OCI-LY7 (cell line): ENCODE results near the gene SHROOM3. TPM values are rescaled to one million over a fixed set of nuclear protein-coding genes. Genes with fewer than 3 reads are reported as not detected.

Experiments used
- BruUV-seq: library from RNA; stranded (reverse); fragments of 400-500 nt; replicated peaks from 2 replicates; lab custom pipeline; 2021; lab: Mats Ljungman, UMichigan
- CTCF ChIA-PET: fragments of 300-600 bp; sonication (Branson Sonifier 250); formaldehyde crosslinking; loops from one replicate; lab custom pipeline; 2022; ENCODE audit warnings: antibody characterized with exemption; ENCODE audit not compliant: unreplicated experiment; lab: Charles Lee
- POLR2A ChIA-PET: fragments of 300-600 bp; sonication (Branson Sonifier 250); formaldehyde crosslinking; loops from one replicate; lab custom pipeline; 2022; ENCODE audit warnings: antibody characterized with exemption; lab: Charles Lee
- DNase-seq: peaks from one replicate; pipeline ENCODE4 v3.0.0-alpha.2; 2015; ENCODE audit warnings: low spot score
- H2AFZ ChIP-seq: fragments of 200-600 bp; sonication (generic), shearing (Covaris generic); 2 replicates; pipeline ENCODE4 v1.6.1; 2014; ENCODE audit warnings: mild to moderate bottlenecking, antibody characterized with exemption, low read length, moderate library complexity
- H3K27ac ChIP-seq: fragments of 200-600 bp; sonication (generic); 2 replicates; pipeline ENCODE4 v1.5.1; 2014; ENCODE audit warnings: mixed run types, low read depth, mild to moderate bottlenecking, moderate library complexity, low read length, inconsistent platforms; ENCODE audit not compliant: poor library complexity, severe bottlenecking
- H3K36me3 ChIP-seq: fragments of 200-600 bp; sonication (generic); 2 replicates; pipeline ENCODE4 v1.6.1; 2014; ENCODE audit warnings: mild to moderate bottlenecking, antibody characterized with exemption, low read length, moderate library complexity, mixed read lengths; ENCODE audit not compliant: insufficient read depth
- H3K4me1 ChIP-seq: fragments of 200-600 bp; sonication (generic); 2 replicates; pipeline ENCODE4 v1.5.1; 2014; ENCODE audit warnings: mild to moderate bottlenecking, low read length; ENCODE audit not compliant: insufficient read depth, poor library complexity, severe bottlenecking
- H3K4me2 ChIP-seq: fragments of 200-600 bp; sonication (generic); 2 replicates; pipeline ENCODE4 v1.6.1; 2014; ENCODE audit warnings: mild to moderate bottlenecking, low read length
- H3K4me3 ChIP-seq: fragments of 200-600 bp; sonication (generic); 2 replicates; pipeline ENCODE4 v1.5.1; 2014; ENCODE audit warnings: mild to moderate bottlenecking, low read depth, low read length; ENCODE audit not compliant: poor library complexity, severe bottlenecking
- H3K79me2 ChIP-seq: fragments of 200-600 bp; sonication (generic); 2 replicates; pipeline ENCODE4 v1.6.1; 2016; ENCODE audit warnings: low read depth, mild to moderate bottlenecking, low read length, moderate library complexity, mixed read lengths; ENCODE audit not compliant: insufficient read depth
- H3K9me2 ChIP-seq: fragments of 200-600 bp; sonication (generic); 2 replicates; pipeline ENCODE4 v1.6.1; 2016; ENCODE audit warnings: mild to moderate bottlenecking, low read length, mixed read lengths; ENCODE audit not compliant: insufficient read depth
- H3K9me3 ChIP-seq: fragments of 200-600 bp; sonication (generic); 2 replicates; pipeline ENCODE4 v1.6.1; 2014; ENCODE audit warnings: mild to moderate bottlenecking, mixed run types, low read length, mixed read lengths
- H4K20me1 ChIP-seq: fragments of 200-600 bp; sonication (generic); 2 replicates; pipeline ENCODE4 v1.6.1; 2014; ENCODE audit warnings: mild to moderate bottlenecking, antibody characterized with exemption, low read length, moderate library complexity, mixed read lengths; ENCODE audit not compliant: insufficient read depth
- EZH2phosphoT487 ChIP-seq: fragments of 200-600 bp; sonication (generic); IDR thresholded peaks from 2 replicates; pipeline ENCODE4 v1.6.1; 2018; ENCODE audit warnings: low read depth, borderline replicate concordance, mild to moderate bottlenecking, mixed run types, antibody characterized with exemption, low read length, moderate library complexity, mixed read lengths
- intact Hi-C: fragments of 100-400 bp; cut with micrococcal nuclease; formaldehyde crosslinking; loops from one replicate; pipeline ENCODE4 v1.10.0; 2022; ENCODE audit not compliant: unreplicated experiment
- total RNA-seq, 2 experiments: library from RNA; depleted of rRNA in 1 of 2; stranded (reverse); fragments of >200 nt in 1 of 2; shearing (Covaris generic) in 1 of 2; gene quantifications; 2 replicates each; pipeline ENCODE4 v1.2.3, GENCODE V29; 2014 to 2022
- TF ChIP-seq, protein P1 (sequence below): fragments of 200-600 bp; sonication (generic); conservative IDR thresholded peaks from 2 replicates; pipeline ENCODE4 v1.5.1; 2014; ENCODE audit warnings: mild to moderate bottlenecking, antibody characterized with exemption, low read length, moderate library complexity, mixed read lengths

Gene SHROOM3
- total RNA-seq, 2 experiments from 2014 or later: not detected

- no peak for TF ChIP-seq EZH2phosphoT487
- TF ChIP-seq, protein P1, sequence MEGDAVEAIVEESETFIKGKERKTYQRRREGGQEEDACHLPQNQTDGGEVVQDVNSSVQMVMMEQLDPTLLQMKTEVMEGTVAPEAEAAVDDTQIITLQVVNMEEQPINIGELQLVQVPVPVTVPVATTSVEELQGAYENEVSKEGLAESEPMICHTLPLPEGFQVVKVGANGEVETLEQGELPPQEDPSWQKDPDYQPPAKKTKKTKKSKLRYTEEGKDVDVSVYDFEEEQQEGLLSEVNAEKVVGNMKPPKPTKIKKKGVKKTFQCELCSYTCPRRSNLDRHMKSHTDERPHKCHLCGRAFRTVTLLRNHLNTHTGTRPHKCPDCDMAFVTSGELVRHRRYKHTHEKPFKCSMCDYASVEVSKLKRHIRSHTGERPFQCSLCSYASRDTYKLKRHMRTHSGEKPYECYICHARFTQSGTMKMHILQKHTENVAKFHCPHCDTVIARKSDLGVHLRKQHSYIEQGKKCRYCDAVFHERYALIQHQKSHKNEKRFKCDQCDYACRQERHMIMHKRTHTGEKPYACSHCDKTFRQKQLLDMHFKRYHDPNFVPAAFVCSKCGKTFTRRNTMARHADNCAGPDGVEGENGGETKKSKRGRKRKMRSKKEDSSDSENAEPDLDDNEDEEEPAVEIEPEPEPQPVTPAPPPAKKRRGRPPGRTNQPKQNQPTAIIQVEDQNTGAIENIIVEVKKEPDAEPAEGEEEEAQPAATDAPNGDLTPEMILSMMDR: no peak
These were observed 214.1 kb downstream of the SHROOM3 start for GRCh38 chr4:76649086-76649485.

GRCh38 chr4:76651616-76652015 is 216.6 kb downstream of the SHROOM3 start:
- Histone ChIP-seq H3K79me2 (no peaks in the 10 kb centered on the region), H3K4me1 (no peaks in the 10 kb centered on the region), H3K4me2 (no peak overlapping the region), H2AFZ (no peak overlapping the region), H3K4me3 (no peak overlapping the region), H4K20me1 (no peaks in the 10 kb centered on the region), H3K27ac (no peak overlapping the region), H3K36me3 (no peaks in the 10 kb centered on the region), H3K9me2 (no peaks in the 10 kb centered on the region), H3K9me3 (no peaks in the 10 kb centered on the region)
- intact Hi-C loops: no loop called here
- POLR2A ChIA-PET: interaction anchor here (1.0 kb wide), 1 partner anchor 18 kb away, joined by 3 read pairs; no protein-coding TSS in a partner anchor
- no TSS peak for BruUV-seq
- CTCF ChIA-PET: no interaction called here
- no peak for DNase-seq
- TF ChIP-seq EZH2phosphoT487: no peak
- TF ChIP-seq, protein P1: no peak

More at GRCh38 chr4:76649086-76649485, 214.1 kb downstream of the SHROOM3 start:
- CTCF ChIA-PET: no interaction called here
- Histone ChIP-seq H4K20me1 (no peaks in the 10 kb centered on the region), H2AFZ (no peak overlapping the region), H3K4me3 (no peak overlapping the region), H3K4me2 (no peak overlapping the region), H3K36me3 (no peaks in the 10 kb centered on the region), H3K9me3 (no peaks in the 10 kb centered on the region), H3K79me2 (no peaks in the 10 kb centered on the region), H3K4me1 (no peaks in the 10 kb centered on the region), H3K9me2 (no peaks in the 10 kb centered on the region), H3K27ac (no peak overlapping the region)
- POLR2A ChIA-PET: no interaction called here
- no TSS peak for BruUV-seq
- DNase-seq: no peak
- intact Hi-C loops: no loop called here

DNA sequence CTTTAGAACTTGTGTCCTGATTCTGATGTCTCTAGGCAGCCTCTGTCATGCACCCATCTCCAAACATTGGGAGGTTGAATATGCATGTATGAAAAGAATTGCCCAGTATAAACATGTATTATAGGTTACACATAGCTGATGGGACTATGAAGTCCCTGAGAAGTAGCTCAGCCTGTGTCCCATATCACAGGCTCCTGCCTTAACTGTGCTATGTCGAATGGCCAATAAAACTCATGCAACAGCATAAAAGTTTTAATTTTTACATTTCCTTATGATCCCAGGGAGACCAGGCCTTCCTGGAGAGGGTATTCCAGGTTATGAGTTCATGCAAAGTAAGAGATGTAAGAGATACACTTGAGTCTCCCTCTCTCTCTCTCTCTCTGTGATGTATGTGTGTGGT is 217.4 kb downstream of the SHROOM3 start:
- Histone ChIP-seq H2AFZ (no peak overlapping the region), H3K4me1 (no peaks in the 10 kb centered on the region), H3K9me2 (no peaks in the 10 kb centered on the region), H3K27ac (no peak overlapping the region), H3K79me2 (no peaks in the 10 kb centered on the region), H3K4me2 (no peak overlapping the region), H3K9me3 (no peaks in the 10 kb centered on the region), H3K4me3 (no peak overlapping the region), H3K36me3 (no peaks in the 10 kb centered on the region), H4K20me1 (no peaks in the 10 kb centered on the region)
- POLR2A ChIA-PET: interaction anchor here (0.5 to 1.0 kb wide), 3 partner anchors 16 to 564 kb away, joined by 3 read pairs; no protein-coding TSS in a partner anchor
- intact Hi-C loops: no loop called here
- CTCF ChIA-PET: no interaction called here
- DNase-seq: no peak
- TF ChIP-seq EZH2phosphoT487: no peak
- TF ChIP-seq, protein P1: no peak
- BruUV-seq: no TSS peak
